Osteoblast (primary cell): ENCODE data around the gene TCF7L2. TPM values are rescaled to one million over a fixed set of nuclear protein-coding genes. Genes with fewer than 3 reads are reported as not detected.

Source experiments
- DNase-seq: peaks from one replicate; pipeline ENCODE4 v3.0.0; 2011; ENCODE audit warnings: low spot score, mixed read lengths; ENCODE audit not compliant: insufficient read length; ENCODE audit errors: missing footprints
- H2AFZ ChIP-seq: 2 replicates; pipeline ENCODE4 v1.6.0; 2011; ENCODE audit warnings: mild to moderate bottlenecking, low read length
- H3K27ac ChIP-seq: 2 replicates; pipeline ENCODE4 v1.5.1; 2011; ENCODE audit warnings: mild to moderate bottlenecking, low read depth, low read length, moderate library complexity
- H3K27me3 ChIP-seq: 2 replicates; pipeline ENCODE4 v1.6.0; 2012; ENCODE audit warnings: mild to moderate bottlenecking, control low read depth, inconsistent platforms, low read length, moderate library complexity; ENCODE audit not compliant: insufficient read depth
- H3K36me3 ChIP-seq: 2 replicates; pipeline ENCODE4 v1.5.1; 2011; ENCODE audit warnings: mild to moderate bottlenecking, low read length, control low read depth, moderate library complexity; ENCODE audit not compliant: insufficient read depth
- H3K4me1 ChIP-seq: 2 replicates; pipeline ENCODE4 v1.5.1; 2011; ENCODE audit warnings: mild to moderate bottlenecking, low read length, control low read depth, moderate library complexity; ENCODE audit not compliant: insufficient read depth
- H3K4me2 ChIP-seq: 2 replicates; pipeline ENCODE4 v1.6.0; 2011; ENCODE audit warnings: mild to moderate bottlenecking, low read length; ENCODE audit not compliant: insufficient read depth
- H3K4me3 ChIP-seq: fragments of 200-600 bp; sonication (generic); 3 replicates; pipeline ENCODE4 v1.5.1; 2012; ENCODE audit warnings: mild to moderate bottlenecking, low read length, inconsistent platforms; ENCODE audit not compliant: insufficient read depth
- H3K79me2 ChIP-seq: 2 replicates; pipeline ENCODE4 v1.6.0; 2012; ENCODE audit warnings: mild to moderate bottlenecking, low read length, control low read depth, inconsistent platforms; ENCODE audit not compliant: insufficient read depth
- H3K9me3 ChIP-seq: 2 replicates; pipeline ENCODE4 v1.5.1; 2011; ENCODE audit warnings: low read depth, low read length, control low read depth
- H4K20me1 ChIP-seq: 2 replicates; pipeline ENCODE4 v1.6.0; 2012; ENCODE audit warnings: mild to moderate bottlenecking, low read length, control low read depth; ENCODE audit not compliant: insufficient read depth
- CTCF ChIP-seq: IDR thresholded peaks from 2 replicates; pipeline ENCODE4 v1.5.1; 2011; ENCODE audit warnings: mild to moderate bottlenecking, low read depth, low read length, moderate library complexity; ENCODE audit errors: extremely low read depth
- total RNA-seq: library from RNA; depleted of rRNA; stranded (reverse); fragments of >200 nt; gene quantifications from 2 replicates; pipeline ENCODE4 v1.2.3, GENCODE V29; 2012

Gene TCF7L2
- total RNA-seq, 1 donor = 9.0 TPM

- TF ChIP-seq CTCF = no peak
- Histone ChIP-seq H3K36me3 (no peaks in the 10 kb centered on the region), H3K4me1 (peaks cover 59% of the 10 kb centered on the region), H3K79me2 (peaks cover 50% of the 10 kb centered on the region), H3K9me3 (no peaks in the 10 kb centered on the region), H3K27me3 (no peaks in the 10 kb centered on the region), H3K4me2 (peak overlapping the region; percentile 14), H3K27ac (no peak overlapping the region), H4K20me1 (peaks cover 7% of the 10 kb centered on the region), H3K4me3 (no peak overlapping the region), H2AFZ (no peak overlapping the region)
- no peak for DNase-seq
Observed at GRCh38 chr10:113047963-113048781, 98.1 kb downstream of the TCF7L2 start.

- peaks cover 67% of the 10 kb centered on the region for H3K4me1 ChIP-seq
Observed at GRCh38 chr10:113049881-113050280, 99.8 kb downstream of the TCF7L2 start.

GRCh38 chr10:113052076-113052830, 102.2 kb downstream of the TCF7L2 start:
- peak overlapping the region; percentile 29 for H3K27ac ChIP-seq
- H4K20me1 ChIP-seq = no peaks in the 10 kb centered on the region
- no peak overlapping the region for H2AFZ ChIP-seq
- H3K4me1 ChIP-seq = peaks cover 64% of the 10 kb centered on the region
- TF ChIP-seq CTCF = peak; percentile 53
- DNase-seq = no peak
- no peaks in the 10 kb centered on the region for H3K9me3 ChIP-seq
- peaks cover 47% of the 10 kb centered on the region for H3K79me2 ChIP-seq
- H3K27me3 ChIP-seq = no peaks in the 10 kb centered on the region
- no peaks in the 10 kb centered on the region for H3K36me3 ChIP-seq
- H3K4me2 ChIP-seq = peak overlapping the region; percentile 50
- no peak overlapping the region for H3K4me3 ChIP-seq

More at GRCh38 chr10:113049881-113050280, 99.8 kb downstream of the TCF7L2 start:
- H3K36me3 ChIP-seq = no peaks in the 10 kb centered on the region
- no peak overlapping the region for H3K4me3 ChIP-seq
- no peaks in the 10 kb centered on the region for H3K9me3 ChIP-seq
- no peak for TF ChIP-seq CTCF
- no peak overlapping the region for H2AFZ ChIP-seq
- no peak for DNase-seq
- peaks cover 7% of the 10 kb centered on the region for H4K20me1 ChIP-seq
- H3K79me2 ChIP-seq = peaks cover 54% of the 10 kb centered on the region
- no peak overlapping the region for H3K27ac ChIP-seq
- H3K27me3 ChIP-seq = no peaks in the 10 kb centered on the region
- H3K4me2 ChIP-seq = no peak overlapping the region

- peaks cover 50% of the 10 kb centered on the region for H3K79me2 ChIP-seq
- H3K4me1 ChIP-seq = peaks cover 64% of the 10 kb centered on the region
Observed at GRCh38 chr10:113053091-113053490, 103.0 kb downstream of the TCF7L2 start.

More at GRCh38 chr10:113053091-113053490, 103.0 kb downstream of the TCF7L2 start:
- Histone ChIP-seq H3K27me3 (no peaks in the 10 kb centered on the region), H3K27ac (no peak overlapping the region), H3K36me3 (no peaks in the 10 kb centered on the region), H4K20me1 (no peaks in the 10 kb centered on the region), H2AFZ (no peak overlapping the region), H3K4me2 (no peak overlapping the region), H3K4me3 (no peak overlapping the region), H3K9me3 (no peaks in the 10 kb centered on the region)
- DNase-seq = no peak
- no peak for TF ChIP-seq CTCF
